ENCODE measurements around the gene LRRC57. TPM values are rescaled to one million over a fixed set of nuclear protein-coding genes. Genes with fewer than 3 reads are reported as not detected.

The LRRC57 gene
- total and polyA plus RNA-seq, 2 of the 8 experiments (the other 6 are each of a cell fraction or from before 2014, with no cell fraction given): 5.0 to 12.7 TPM

DNA sequence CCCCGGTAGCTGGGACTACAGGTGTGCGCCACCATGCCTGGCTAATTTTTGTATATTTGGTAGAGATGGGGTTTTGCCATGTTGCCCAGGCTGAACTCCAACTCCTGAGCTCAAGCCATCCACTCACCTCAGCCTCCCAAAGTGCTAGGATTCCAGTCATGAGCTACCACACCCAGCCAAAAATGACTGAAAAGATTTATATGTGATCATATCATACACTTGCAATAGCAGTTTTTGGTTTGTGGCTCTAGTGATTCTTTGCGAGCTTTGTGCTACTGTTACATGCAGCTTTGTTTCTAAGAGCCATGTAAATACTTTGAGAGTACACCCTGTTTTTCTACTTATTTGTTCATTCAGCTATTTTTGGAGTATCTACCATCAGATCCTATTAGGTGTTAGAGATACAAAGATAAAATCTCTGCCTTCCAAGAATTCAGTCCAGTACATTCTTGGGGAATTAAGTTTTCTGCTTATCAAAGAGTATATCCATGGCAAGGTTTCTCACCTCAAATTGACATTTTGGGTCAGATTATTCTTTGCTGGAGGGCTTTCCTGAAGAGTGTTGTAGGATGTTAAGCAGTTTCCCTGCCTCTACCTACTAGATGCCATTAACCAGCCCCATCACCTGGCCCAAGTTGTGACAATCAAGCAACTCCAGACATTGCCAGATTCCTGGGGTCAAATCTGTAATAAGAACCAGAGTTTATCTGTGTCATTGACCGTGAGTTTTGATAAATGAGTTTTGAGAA is 38.2 kb downstream of the LRRC57 start:
- H3K79me1 ChIP-seq (ENCODE audit: low read depth, low read length): peaks cover 5% of the 10 kb centered on the region
- no peak overlapping the region for H4K5ac ChIP-seq (ENCODE audit: insufficient read length, low read depth, low read length)
- H2AFZ ChIP-seq (ENCODE audit: low read length): no peak overlapping the region
- POLR2A ChIA-PET (ENCODE audit: partially characterized antibody): interaction anchor here (0.9 to 1.8 kb wide), 3 partner anchors 9 to 36 kb away, joined by 3 to 4 read pairs (median 3); no protein-coding TSS in a partner anchor
- H3K14ac ChIP-seq (ENCODE audit: insufficient read length): no peak overlapping the region
- H3K23ac ChIP-seq (ENCODE audit: insufficient read length): no peak overlapping the region
- 86% methylated on average over 4 of the region's 4 CpGs; no CpG with 5 or more reads in 1 of the 2 experiments for WGBS, 2 experiments (ENCODE audit: extremely low coverage in 1 of 2, insufficient coverage in 1 of 2, insufficient read length in 1 of 2, insufficient replicate concordance in 2 of 2, low coverage in 1 of 2, low lambda C conversion rate in 2 of 2, missing lambda C conversion rate in 1 of 2)
- peaks cover 0 to 15% (median 3%) of the 10 kb centered on the region in 4 experiments; a peak in 5 of 8 replicates for H3K36me3 ChIP-seq (ENCODE audit: control insufficient read depth in 2 of 4, insufficient read depth in 4 of 4, low read length in 3 of 4)
- CTCF ChIA-PET (ENCODE audit: partially characterized antibody): interaction anchor here (0.6 to 0.9 kb wide), 2 partner anchors 97 to 130 kb away, joined by 4 to 6 read pairs; no protein-coding TSS in a partner anchor
- H2BK12ac ChIP-seq (ENCODE audit: low read depth, low read length): no peak overlapping the region
- H3K4me3 ChIP-seq (ENCODE audit: extremely low read depth in 1 of 4, insufficient read depth in 2 of 4, low read depth in 3 of 4, low read length in 4 of 4): no peak overlapping the region
- no peak for FAIRE-seq
- H2BK20ac ChIP-seq (ENCODE audit: low read length): no peak overlapping the region
- H2AK5ac ChIP-seq (ENCODE audit: low read depth, low read length): no peak overlapping the region
- no peak overlapping the region for H4K91ac ChIP-seq (replicated peaks; ENCODE audit: insufficient read length, low read length)
- no peaks in the 10 kb centered on the region for H3K27me3 ChIP-seq (replicated peaks in 1 of 4; ENCODE audit: control insufficient read depth in 3 of 4, extremely low read depth in 1 of 4, insufficient read depth in 3 of 4, low read length in 3 of 4)
- H2BK120ac ChIP-seq (replicated peaks; ENCODE audit: low read depth, low read length): no peak overlapping the region
- H3K9ac ChIP-seq (replicated peaks in 1 of 4; ENCODE audit: extremely low read depth in 1 of 4, low read depth in 3 of 4, low read length in 3 of 4): no peak overlapping the region
- no peaks in the 10 kb centered on the region for H3K23me2 ChIP-seq (ENCODE audit: low read depth, low read length)
- peaks cover 0 to 2% of the 10 kb centered on the region in 2 experiments for H4K20me1 ChIP-seq (replicated peaks in 1 of 2; ENCODE audit: control insufficient read depth in 1 of 2, insufficient read depth in 2 of 2, low read length in 2 of 2)
- no peak overlapping the region for H3K27ac ChIP-seq (ENCODE audit: low read depth, low read length)
- H2BK15ac ChIP-seq (ENCODE audit: low read length): no peak overlapping the region
- DNase-seq (ENCODE audit: low read depth in 1 of 2, low spot score in 2 of 2): no peak
- H3K79me2 ChIP-seq (ENCODE audit: control insufficient read depth in 1 of 2, insufficient read depth in 2 of 2, low read length in 2 of 2): peaks cover 0 to 13% of the 10 kb centered on the region in 2 experiments; a peak in 1 of 4 replicates
- no peak overlapping the region for H3K4me2 ChIP-seq (ENCODE audit: insufficient read depth in 1 of 2, low read depth in 2 of 2, low read length in 2 of 2)
- no peak overlapping the region for H2BK5ac ChIP-seq (ENCODE audit: low read depth, low read length)
- H3K4me1 ChIP-seq (replicated peaks in 1 of 4; ENCODE audit: control insufficient read depth in 3 of 4, insufficient read depth in 4 of 4, low read length in 3 of 4): no peaks in the 10 kb centered on the region
- no peak overlapping the region for H3K4ac ChIP-seq (replicated peaks; ENCODE audit: insufficient read length, low read depth, low read length)
- H4K8ac ChIP-seq (ENCODE audit: extremely low read depth, insufficient read depth, low read length): no peak overlapping the region
- no peak overlapping the region for H3K56ac ChIP-seq (replicated peaks; ENCODE audit: insufficient read length, low read depth, low read length)
- H3K18ac ChIP-seq (ENCODE audit: extremely low read depth, low read length): no peak overlapping the region
- H3K9me3 ChIP-seq (ENCODE audit: insufficient read depth in 2 of 2, low read depth in 1 of 2, low read length in 1 of 2): no peaks in the 10 kb centered on the region
- no peak for TF ChIP-seq TAF7 (optimal IDR thresholded peaks at IDR 0.05; ENCODE audit: borderline replicate concordance, low read depth, low read length)
- no peak for TF ChIP-seq CBX5 (IDR thresholded peaks at IDR 0.05; ENCODE audit: low read depth, low read length)
- TF ChIP-seq SIRT6 (IDR thresholded peaks at IDR 0.05; ENCODE audit: low read length): no peak
- no peak for TF ChIP-seq JUND (IDR thresholded peaks at IDR 0.05; ENCODE audit: low read length)
- no peak for TF ChIP-seq CREB1 (IDR thresholded peaks at IDR 0.05)
- no peak for TF ChIP-seq SUZ12 (IDR thresholded peaks at IDR 0.05; ENCODE audit: low read length)
- no peak for TF ChIP-seq FOSL1 (IDR thresholded peaks at IDR 0.05; ENCODE audit: insufficient read depth, low read depth, low read length)
- TF ChIP-seq SRF (IDR thresholded peaks at IDR 0.05; ENCODE audit: low read depth, low read length): no peak
- TF ChIP-seq NANOG (IDR thresholded peaks at IDR 0.05; ENCODE audit: insufficient read depth, low read depth, low read length, poor library complexity, severe bottlenecking): no peak
- TF ChIP-seq, protein P1, sequence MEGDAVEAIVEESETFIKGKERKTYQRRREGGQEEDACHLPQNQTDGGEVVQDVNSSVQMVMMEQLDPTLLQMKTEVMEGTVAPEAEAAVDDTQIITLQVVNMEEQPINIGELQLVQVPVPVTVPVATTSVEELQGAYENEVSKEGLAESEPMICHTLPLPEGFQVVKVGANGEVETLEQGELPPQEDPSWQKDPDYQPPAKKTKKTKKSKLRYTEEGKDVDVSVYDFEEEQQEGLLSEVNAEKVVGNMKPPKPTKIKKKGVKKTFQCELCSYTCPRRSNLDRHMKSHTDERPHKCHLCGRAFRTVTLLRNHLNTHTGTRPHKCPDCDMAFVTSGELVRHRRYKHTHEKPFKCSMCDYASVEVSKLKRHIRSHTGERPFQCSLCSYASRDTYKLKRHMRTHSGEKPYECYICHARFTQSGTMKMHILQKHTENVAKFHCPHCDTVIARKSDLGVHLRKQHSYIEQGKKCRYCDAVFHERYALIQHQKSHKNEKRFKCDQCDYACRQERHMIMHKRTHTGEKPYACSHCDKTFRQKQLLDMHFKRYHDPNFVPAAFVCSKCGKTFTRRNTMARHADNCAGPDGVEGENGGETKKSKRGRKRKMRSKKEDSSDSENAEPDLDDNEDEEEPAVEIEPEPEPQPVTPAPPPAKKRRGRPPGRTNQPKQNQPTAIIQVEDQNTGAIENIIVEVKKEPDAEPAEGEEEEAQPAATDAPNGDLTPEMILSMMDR (IDR thresholded peaks at IDR 0.05; ENCODE audit: control extremely low read depth in 1 of 3, insufficient read depth in 1 of 3, low read depth in 1 of 3, low read length in 3 of 3): no peak
